Effector CD4-positive, alpha-beta T cell (primary cell): ENCODE results near the gene PKD1L1.
"Not testable (repeated sequence)": the region's sequence is repeated elsewhere in the genome, so short reads cannot be mapped to it uniquely, and the experiment has no call there.

Experiments used
- DNase-seq: peaks from one replicate; pipeline ENCODE4 v3.0.0-alpha.2; 2020

Gene PKD1L1

DNA sequence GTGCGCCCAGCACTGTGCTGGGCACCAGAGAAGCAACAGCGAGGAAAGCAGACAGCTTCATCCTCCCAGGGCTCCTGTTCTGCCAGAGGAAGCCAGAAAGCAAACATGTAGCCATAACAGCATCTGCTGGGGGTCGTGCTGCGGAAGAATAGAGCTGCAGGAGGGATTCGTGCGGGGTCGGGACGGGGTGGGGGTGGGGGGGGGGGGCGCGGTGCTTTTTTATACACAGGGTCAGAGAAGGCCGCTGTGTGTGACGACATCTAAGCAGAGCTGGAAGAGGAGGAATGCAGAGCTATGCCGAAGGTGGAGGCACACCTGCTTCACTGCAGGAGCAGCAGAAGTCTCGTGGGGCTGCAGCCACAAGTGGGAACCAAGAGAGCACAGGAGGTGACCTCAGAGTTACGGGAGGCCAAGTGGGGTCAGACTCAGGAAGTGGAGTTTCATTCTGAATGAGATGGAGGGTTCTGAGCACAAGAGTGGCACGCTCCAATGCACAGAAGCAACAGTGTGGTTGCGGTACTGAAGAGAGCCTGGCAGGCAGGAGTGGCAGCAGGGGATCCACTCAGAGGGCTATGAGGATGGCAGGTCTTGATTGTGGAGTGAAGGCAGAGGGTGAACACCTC, 11.1 kb downstream of the PKD1L1 start:
- DNase-seq: no peak

DNA sequence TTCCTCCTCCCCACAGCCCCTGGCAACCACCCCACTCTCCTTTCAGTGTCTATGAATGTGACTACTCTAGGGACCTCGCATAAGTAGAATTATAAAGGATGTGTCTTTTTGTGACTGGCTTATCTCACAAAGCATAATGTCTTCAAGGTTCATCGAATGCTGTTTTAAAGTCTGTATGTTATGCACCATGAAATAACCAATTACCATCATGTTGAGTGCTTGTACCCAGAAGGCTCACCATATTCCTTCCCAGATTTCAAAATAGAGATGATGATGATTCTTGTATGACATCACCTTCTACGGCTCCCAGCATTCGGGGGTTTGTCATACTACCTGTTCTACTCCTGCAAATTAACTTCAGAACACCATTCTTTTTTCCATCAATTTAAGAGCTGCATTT, 11.9 kb downstream of the PKD1L1 start:
- no peak for DNase-seq

DNA sequence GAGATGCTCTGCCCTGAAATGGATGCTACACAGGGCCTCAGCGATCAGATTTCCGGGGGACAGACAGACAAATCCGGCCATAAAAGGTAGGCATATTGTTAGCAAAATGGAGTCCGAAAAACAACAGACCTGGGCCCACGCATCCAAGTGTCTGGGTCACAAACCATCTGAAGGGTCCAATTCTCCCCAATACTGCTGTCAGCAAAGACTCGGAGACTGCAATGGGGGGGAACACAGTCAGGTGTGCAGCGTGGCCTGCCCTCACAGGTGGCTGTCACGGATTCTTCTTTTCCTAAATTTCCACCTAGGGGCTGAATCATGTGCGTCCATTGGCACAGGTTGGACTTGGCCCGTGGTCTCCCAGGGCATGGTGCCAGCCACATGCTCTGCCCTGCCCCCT, 12.9 kb downstream of the PKD1L1 start:
- DNase-seq: no peak

DNA sequence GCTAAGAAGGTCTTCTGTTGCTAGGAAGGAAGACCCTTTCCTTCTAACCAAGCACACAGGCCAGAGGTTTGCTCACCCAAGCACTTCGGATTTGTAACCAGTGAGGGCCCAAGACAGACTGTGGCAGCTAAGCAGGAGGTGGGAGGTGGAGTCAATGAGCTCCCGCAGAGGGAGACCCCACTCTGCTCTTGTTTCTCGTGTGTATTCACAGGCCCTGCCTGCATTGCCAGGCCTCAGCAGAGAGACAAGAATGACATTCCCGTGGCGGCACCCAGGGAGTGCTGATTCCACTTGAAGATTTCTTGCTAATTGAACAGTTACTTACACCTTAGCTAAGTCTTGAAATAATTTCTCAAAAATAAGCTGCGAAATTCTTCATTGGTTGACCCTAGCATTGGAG, 13.4 kb downstream of the PKD1L1 start:
- DNase-seq: no peak

DNA sequence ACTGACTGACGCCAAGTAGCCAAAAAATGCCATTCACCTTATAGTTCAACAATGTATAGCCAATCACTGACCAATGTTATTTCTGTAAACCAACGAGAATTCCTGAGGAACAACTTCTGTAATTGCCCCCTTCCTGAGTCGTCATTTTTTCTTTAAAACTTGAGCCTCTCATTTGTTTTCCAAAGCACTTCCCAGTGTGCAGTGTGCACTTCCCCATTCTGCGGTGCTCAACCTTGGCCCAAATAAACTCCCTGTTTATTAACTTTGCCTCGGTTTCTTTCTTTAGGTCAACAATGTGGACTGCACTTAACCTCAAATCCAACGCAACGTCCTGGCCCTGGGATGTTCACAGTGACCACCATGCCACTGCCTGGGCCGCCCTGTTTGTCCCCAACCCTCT, 15.1 kb downstream of the PKD1L1 start:
- no peak for DNase-seq

DNA sequence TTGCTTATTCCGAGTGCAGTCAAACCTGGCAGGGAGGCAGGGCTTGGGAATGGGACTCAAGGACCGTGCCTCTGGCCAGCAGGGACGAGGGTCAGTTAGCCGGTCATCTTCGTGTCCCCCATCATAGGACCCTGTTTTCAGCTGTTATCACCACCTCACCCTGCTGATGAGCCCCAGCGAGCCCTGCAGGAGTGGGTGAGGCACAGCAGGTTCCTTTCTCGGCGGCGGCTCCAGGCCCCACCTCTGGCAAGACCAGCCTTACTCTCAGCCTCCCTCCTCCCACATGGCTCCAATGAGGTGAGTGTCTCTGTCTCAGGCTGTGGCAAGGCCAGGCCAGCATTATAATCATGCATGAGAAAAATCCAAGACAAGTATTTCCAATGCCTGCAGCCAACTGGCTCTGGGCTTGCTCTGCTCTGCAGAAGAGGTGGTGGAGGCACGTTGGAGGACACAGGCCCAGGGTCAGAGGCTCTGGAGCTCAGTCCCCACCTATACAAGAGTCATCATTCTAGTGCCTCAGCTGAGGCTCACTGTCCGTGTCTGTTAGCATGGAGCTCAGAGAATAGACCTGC, 15.7 kb downstream of the PKD1L1 start:
- DNase-seq: no peak

DNA sequence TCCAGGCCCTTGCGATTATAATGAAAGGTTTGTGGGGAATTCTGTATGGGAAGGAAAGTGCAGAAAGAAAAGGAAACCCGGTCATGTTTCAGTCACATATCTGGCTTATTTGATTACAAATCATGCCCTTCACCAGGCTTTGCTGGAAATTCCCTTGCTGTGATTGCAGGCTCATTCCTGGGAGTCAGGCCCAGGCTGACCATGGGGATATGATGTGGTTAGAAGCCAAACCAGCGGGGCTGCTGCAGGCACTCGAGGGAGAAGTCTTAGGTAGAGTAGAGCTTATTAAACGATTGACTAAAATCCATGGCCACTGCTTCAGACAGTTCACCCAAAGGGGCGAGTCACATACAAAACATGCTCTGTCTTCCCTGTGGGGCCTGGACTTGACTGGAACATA, 16.2 kb downstream of the PKD1L1 start:
- no peak for DNase-seq

DNA sequence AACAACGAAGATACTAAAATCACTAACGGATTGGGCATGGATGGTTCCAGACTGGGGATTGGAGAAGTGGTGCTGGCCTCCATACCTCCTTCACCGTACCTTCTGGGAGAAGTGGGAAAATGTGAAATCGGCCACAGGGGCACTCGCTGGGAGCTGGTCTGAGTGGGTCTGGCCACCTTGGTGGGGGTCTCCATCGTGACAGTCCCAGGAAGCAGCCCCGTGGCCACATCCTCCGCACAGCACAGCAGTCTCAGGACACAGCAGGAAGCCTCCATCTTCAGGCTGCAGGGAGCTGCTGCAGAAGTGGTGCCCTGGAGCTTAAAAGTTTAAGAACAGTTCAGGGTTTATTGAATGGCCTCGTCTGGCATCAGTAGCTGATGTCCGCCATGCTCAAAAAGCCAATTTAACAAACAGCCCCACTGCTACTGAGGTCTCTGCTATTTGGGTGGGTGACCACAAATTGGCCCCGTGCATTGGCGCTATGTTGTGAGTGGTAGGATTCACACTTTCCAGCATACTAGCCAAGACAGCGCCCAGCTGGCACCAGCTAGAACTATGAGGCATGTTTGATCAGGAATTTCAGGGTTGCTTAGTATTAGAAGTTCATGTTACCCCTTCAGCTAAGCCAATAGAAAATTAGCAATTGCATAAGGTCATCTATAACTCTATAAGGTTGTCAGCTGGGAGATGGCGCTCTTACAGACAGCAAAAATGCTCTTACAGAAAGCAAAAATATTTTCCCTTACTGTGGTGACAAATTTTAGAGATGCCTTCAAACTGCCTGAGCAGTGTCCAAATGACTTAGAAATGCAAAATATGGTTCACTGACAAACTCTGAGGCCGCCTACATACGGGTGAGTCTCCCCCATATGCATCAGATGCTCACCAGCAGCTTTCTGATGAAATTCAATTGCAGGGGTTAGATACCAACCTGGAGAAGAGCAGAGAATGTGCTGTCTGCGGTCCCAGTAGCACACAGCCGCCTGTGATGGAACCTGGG, 17.0 kb downstream of the PKD1L1 start:
- no peak for DNase-seq

DNA sequence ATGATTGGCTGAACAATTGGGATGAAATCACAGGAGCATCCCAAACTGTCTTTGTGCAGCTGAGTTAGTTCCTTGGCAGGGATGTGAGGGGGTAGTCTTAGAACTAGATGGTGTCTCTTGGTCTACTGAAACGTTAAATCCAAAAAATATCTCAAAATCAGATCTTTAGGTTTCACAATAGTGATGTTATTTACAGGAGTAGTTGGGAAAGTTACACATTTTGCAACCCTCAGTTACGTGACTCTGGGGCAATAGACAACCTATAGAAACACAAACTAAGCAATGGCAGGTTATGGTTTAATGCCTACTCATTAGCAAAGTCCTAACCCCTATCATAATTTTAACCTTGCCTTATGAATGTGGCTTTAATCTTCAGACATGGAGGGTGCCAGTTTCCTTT, 24.0 kb downstream of the PKD1L1 start:
- no peak for DNase-seq

DNA sequence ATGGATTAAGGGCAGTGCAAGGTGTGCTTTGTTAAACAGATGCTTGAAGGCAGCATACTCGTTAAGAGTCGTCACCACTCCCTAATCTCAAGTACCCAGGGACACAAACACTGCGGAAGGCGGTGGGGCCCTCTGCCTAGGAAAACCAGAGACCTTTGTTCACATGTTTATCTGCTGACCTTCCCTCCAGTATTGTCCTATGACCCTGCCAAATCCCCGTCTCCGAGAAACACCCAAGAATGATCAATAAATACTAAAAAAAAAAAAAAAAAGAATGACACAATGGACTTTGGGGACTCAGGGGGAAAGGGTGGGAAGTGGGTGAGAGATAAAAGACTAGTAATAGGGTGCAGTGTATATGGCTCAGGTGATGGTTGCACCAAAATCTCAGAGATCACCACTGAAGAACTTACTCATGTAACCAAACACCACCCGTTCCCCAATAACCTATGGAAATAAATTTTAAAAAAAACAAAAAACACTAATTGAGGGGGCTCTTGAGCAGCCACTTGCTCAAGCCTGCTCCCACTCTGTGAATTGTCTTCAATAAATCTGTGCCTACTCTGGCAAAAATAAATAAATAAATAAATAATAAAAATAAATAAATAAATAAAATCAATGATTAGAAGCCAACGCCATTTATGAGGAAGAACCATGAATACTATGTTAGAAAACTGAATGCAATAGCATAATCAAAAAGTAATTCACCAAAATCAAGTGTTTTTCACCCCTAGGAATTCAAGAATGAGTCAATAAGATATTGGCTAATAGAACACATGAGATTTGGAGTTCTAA, 25.0 kb downstream of the PKD1L1 start:
- DNase-seq: not testable (repeated sequence)

DNA sequence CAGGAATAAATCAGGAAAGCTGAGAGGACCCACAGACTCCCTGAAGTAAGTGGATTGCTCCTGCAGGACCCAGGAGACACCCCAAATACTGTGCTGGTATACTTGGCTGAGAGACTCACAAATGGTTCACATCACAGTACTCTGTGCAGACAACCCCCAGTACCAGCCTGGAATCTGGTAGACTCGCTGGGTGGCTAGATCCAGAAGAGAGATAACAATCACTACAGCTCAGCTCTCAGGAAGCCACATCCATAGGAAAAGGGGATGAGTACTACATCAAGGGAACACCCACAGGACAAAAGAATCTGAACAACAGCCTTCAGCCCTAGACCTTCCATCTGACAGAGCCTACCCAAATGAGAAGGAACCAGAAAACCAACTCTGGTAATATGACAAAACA, 31.8 kb downstream of the PKD1L1 start:
- not testable (repeated sequence) for DNase-seq

DNA sequence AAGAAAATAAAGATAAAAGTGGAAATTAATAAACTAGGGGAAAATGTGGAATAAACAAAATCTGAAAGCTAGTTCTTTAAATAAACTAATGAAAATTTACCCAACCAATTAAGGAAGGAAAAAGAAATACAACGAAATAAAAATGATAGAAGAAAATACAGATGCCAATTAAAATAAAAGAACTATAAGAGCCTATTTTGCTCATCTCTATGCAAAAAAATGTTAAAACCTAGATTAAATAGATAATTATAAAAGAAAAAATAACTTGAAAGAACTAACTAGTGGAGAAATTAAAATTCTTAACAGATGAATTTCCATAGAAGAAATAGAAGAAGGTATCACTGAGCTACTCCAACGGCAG, 32.7 kb downstream of the PKD1L1 start:
- no peak for DNase-seq

DNA sequence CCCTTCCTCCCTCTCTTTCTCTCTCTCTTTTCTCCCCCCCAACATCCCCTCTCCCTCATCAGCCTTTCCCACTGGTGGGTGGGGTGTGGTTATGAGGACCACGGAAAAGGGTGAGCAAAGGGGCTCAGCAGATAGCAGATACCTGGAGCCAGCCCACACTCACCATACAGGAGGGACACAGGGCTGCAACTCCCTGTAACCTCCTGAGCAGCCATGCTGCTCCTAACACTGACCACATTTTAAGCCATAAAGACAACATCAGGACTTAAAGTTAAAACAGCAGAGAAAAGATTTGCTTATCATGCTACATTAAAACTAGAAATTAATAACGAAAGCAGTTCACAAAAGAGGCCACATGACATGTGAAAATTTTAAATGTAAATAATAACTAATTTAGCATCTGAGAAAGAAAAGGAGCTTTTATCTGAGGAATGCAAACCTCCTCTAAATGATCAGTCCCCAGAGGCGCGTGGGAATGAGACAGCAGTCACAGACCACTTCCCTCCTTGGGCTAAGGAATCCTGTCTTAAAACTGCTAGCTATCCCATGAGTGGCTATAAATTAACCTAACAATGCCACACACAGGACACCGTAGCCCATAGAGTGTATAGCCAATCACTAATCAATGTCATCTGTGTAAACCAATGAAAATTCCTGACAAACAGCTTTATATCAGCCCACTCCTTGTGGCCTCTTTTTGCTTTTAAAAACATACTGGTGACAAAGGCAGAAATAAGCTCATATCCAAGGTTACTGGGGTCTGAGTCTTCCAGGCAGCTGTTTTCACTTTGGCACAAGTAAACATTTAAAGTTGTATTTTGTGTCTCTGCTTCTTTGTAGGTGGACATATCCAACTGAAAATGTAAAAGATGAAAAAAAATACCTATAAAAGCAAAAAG, 33.3 kb downstream of the PKD1L1 start:
- no peak for DNase-seq

DNA sequence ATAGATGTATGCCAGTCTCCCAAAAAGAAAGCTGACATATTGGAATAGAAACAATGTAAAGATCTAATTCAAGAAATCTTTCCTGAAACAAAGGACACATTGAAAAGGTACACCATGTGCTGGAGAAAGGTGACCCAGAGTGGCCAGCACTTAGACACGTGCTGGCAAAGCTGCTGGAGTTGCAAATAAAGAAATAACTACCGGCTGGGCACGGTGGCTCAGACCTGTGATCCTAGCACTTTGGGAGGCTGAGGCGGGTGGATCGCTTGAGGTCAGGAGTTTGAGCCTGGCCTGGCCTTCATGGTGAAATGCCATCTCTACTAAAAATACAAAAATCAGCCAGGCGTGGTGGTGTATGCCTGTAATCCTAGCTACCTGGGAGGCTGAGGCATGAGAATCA, 35.9 kb downstream of the PKD1L1 start:
- DNase-seq: no peak

DNA sequence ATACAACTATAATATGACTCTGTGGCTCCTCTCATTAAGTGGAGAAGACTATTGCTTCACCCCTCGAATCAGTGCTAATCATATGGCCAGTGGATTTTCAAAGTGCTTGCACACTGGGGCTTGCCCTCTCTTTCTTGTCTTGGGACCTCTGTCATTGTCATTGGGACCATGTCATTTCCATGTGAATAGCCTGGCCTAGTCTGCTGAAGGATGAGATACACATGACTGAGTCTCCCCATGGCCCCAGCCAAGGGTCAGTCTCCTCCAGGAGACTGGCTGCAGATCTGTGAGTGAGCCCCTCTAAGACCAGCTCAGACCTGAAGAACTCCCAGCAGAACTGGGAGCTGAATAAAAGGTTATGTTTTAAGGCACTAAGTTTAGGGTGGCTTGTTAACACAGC, 39.5 kb downstream of the PKD1L1 start:
- DNase-seq: no peak

DNA sequence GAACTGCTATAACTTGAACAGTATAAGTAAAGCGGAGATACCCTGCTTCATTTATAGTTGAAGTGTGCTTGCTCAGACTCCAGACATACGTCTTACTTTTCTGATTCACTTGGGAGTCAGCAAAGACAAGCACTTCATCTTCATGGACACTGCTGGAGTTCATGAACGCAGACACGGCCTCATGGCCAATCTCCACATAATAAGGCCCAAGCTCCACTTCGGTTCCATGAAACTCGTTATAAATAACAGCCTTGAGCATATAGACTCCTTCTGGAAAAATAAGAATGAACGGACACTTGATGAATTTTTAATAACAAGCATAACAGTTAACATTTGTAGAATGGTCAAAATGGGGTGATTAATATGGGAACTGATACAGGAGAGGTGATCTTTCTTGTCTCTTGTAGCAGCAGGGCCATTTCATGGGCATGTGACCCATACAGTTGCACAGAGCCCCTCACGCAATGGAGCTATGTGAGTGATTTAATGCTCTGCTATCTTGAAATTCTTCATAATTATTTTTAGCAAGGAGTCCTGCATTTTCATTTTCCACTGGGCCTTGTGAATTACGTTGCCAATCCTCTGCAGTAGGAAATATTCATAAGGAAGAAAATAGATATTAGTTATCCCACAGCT, 40.2 kb downstream of the PKD1L1 start:
- DNase-seq: no peak

DNA sequence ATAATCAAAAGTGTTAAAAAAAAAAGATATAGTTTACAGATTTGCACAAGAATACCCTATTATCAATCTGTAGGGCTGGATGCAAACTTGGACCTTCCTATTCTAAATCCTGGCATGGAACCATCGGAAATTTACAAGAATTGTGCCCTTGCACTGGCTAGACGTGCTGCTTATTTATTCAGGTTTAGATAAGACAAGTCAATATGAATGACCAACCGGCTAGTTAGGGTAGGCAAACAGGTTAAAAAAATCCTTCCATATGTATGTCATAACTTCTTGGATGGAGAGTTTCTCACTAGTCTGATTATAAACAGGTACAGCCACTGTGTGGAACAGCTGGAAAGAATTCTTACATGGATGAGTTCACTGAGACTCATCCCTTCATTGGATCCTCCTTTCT, 41.4 kb downstream of the PKD1L1 start:
- DNase-seq: no peak

DNA sequence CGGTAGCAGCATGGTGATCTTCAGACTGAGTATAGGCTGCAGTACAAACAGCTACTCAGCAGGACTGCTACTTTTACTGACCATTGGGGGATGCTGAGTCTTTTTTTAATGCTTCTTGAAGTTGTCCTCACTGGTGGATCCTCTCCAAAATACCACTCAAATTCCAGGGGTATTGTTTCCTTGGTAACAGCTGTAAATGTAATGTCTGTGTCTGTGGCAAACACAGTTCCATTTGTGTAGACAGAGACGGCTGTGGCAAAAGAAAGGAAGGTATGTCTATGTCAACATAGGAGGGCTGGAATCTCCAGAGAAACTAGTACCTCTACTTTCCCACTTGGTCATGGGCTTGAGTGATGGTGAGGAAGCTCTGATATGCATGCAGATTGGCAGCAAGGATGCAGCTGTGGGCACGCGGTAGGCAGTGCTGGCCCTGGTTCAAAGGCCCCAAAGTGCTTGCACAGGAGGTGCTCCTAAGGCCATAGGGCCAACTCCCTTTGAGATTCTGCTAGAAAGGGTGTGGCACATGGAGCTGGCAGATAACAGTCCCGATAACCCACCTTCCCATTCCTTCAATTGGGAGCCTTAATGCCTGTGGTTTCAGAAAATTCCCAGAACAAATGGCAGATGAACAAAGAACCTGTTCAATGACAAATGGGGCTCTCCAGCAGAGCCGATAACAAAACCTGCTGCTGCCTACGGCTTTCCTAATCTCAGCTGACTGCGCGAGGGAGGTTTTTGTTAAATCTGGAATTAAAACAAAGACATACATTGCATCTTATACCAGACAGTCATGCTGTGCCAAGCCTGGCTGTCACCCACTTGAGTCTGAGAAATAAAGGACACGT, 43.0 kb downstream of the PKD1L1 start:
- no peak for DNase-seq

DNA sequence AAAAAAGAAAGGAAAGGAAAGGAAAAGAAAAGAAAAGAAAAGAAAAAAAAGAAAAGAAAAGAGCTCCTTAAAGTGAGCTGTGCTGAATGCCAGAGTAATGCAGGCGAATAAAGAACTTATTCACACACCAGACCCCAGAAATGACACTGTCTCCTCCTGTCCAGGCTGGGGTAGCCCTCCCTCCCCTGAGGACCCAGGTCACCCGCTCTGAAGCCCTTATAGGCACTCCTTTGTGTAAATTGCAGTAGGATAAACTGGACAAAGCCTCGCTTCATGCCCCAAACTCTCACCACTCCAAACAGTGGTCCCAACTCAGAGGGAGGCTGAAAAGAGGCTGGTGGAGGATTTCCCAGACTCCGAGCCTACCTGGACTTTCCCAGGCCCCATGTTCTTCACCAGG, 46.3 kb downstream of the PKD1L1 start:
- DNase-seq: no peak

DNA sequence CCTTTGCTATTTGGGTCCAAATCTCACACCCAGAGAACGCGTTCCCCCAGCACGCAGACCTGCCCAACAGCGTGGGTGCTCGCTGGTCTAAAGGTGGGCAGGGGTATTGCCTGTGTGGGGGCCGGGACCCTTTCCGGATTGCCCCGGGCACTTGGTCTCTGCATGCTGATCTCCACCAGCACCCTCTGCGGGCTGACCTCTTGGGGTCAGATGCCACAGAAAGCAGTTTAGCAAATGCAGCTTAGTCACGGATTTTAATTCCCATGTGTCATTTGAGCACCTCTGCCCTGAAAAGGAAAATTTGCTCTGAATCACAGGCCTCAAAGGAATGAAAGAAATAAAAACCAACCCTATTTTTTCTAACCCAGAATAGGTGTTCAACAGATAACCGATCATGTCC, 46.7 kb downstream of the PKD1L1 start:
- DNase-seq: no peak

DNA sequence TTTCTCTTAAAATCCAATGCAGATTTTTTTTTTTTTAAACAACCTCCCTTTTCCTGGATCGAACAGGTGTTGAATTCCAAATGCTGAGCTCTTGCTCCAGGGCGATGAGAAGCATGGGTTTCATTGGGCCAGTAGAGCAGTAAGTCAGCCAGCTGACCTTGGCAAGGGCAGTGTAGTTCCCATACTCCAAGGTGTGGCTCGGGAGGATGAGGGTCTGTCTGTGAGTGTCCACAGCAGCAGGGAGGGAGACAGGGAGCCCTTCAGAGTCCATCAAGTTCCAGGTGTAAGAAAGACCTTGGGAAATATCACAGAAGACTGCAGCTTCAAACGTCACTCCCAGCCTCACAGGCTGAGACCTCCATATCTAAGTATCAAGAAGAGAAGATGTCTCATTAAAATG, 50.4 kb downstream of the PKD1L1 start:
- DNase-seq: no peak
